GM23338 (cell line): Measurements from ENCODE around the gene AP1B1. TPM values are rescaled to one million over a fixed set of nuclear protein-coding genes. Genes with fewer than 3 reads are reported as not detected.
"Not testable (repeated sequence)": the region's sequence is repeated elsewhere in the genome, so short reads cannot be mapped to it uniquely, and the experiment has no call there.

Experiments used
- ATAC-seq: fragments of 200-7000 bp; cut with Tn5 transposase; 3 replicates; pipeline ENCODE4 v1.9.1; 2020
- DNase-seq: peaks from one replicate; pipeline ENCODE4 v3.0.0-alpha.2; 2015; ENCODE audit warnings: low spot score
- H2AFZ ChIP-seq: fragments of 200-600 bp; sonication (generic); 2 replicates; pipeline ENCODE4 v1.8.0; 2016; ENCODE audit warnings: antibody characterized with exemption, mild to moderate bottlenecking, moderate library complexity
- H3F3A ChIP-seq: fragments of 200-600 bp; sonication (generic); replicated peaks from 2 replicates; pipeline ENCODE4 v1.8.0; 2017; ENCODE audit warnings: antibody characterized with exemption, mixed run types, low read depth
- H3K27ac ChIP-seq: fragments of 200-600 bp; sonication (generic); 2 replicates; pipeline ENCODE4 v1.6.1; 2016; ENCODE audit warnings: low read depth
- H3K27me3 ChIP-seq: fragments of 200-600 bp; sonication (generic); 2 replicates; pipeline ENCODE4 v1.8.0; 2016; ENCODE audit warnings: mild to moderate bottlenecking, mixed run types, moderate library complexity; ENCODE audit not compliant: insufficient read depth
- H3K36me3 ChIP-seq: fragments of 200-600 bp; sonication (generic); 2 replicates; pipeline ENCODE4 v1.8.0; 2016; ENCODE audit warnings: mild to moderate bottlenecking; ENCODE audit not compliant: insufficient read depth
- H3K4me1 ChIP-seq: fragments of 200-600 bp; sonication (generic); 2 replicates; pipeline ENCODE4 v1.8.0; 2016; ENCODE audit warnings: mild to moderate bottlenecking, moderate library complexity; ENCODE audit not compliant: insufficient read depth
- H3K4me2 ChIP-seq: fragments of 200-600 bp; sonication (generic); 2 replicates; pipeline ENCODE4 v1.7.1; 2017; ENCODE audit warnings: mixed run types
- H3K4me3 ChIP-seq: fragments of 200-600 bp; sonication (generic); 2 replicates; pipeline ENCODE4 v1.6.1; 2016; ENCODE audit warnings: mixed run types
- H3K79me2 ChIP-seq: fragments of 200-600 bp; sonication (generic); replicated peaks from 2 replicates; pipeline ENCODE4 v1.8.0; 2017; ENCODE audit warnings: mild to moderate bottlenecking; ENCODE audit not compliant: insufficient read depth
- H3K9me2 ChIP-seq: fragments of 200-600 bp; sonication (generic); 2 replicates; pipeline ENCODE4 v1.8.0; 2017; ENCODE audit not compliant: insufficient read depth
- H4K20me1 ChIP-seq: fragments of 200-600 bp; sonication (generic); replicated peaks from 2 replicates; pipeline ENCODE4 v1.8.0; 2017; ENCODE audit warnings: mild to moderate bottlenecking; ENCODE audit not compliant: insufficient read depth
- H3K27ac Mint-ChIP-seq: 2 replicates; pipeline ENCODE4 v1.8.0; 2020; ENCODE audit warnings: inconsistent platforms, mild to moderate bottlenecking, moderate library complexity, mixed read lengths
- H3K27me3 Mint-ChIP-seq: 3 replicates; pipeline ENCODE4 v1.8.0; 2022; ENCODE audit warnings: low read depth, mild to moderate bottlenecking, moderate library complexity, mixed read lengths, inconsistent platforms; ENCODE audit not compliant: insufficient read depth, poor library complexity
- H3K36me3 Mint-ChIP-seq: 3 replicates; pipeline ENCODE4 v1.8.0; 2021; ENCODE audit warnings: low read depth, mild to moderate bottlenecking, inconsistent platforms, moderate library complexity, mixed read lengths
- H3K4me1 Mint-ChIP-seq: 3 replicates; pipeline ENCODE4 v1.8.0; 2020; ENCODE audit warnings: mild to moderate bottlenecking, inconsistent platforms, mixed read lengths
- H3K4me3 Mint-ChIP-seq: 3 replicates; pipeline ENCODE4 v1.8.0; 2021; ENCODE audit warnings: moderate library complexity, mild to moderate bottlenecking, inconsistent platforms, mixed read lengths
- H3K9me3 Mint-ChIP-seq: 3 replicates; pipeline ENCODE4 v1.8.0; 2020; ENCODE audit warnings: moderate library complexity, mild to moderate bottlenecking, inconsistent platforms, mixed read lengths
- CREB1 ChIP-seq: fragments of 250-450 bp; sonication (Bioruptor Pico); IDR thresholded peaks from 2 replicates; pipeline ENCODE4 v1.5.0; 2020; ENCODE audit warnings: low read depth, mild to moderate bottlenecking, moderate library complexity
- EZH2phosphoT487 ChIP-seq: fragments of 200-600 bp; sonication (generic); IDR thresholded peaks from one replicate; pipeline ENCODE4 v1.8.1; 2018; ENCODE audit warnings: antibody characterized with exemption; ENCODE audit not compliant: unreplicated experiment
- JUNB ChIP-seq: IDR thresholded peaks from one replicate; pipeline ENCODE4 v1.6.1; 2016; ENCODE audit warnings: antibody characterized with exemption; ENCODE audit not compliant: unreplicated experiment
- NANOG ChIP-seq: IDR thresholded peaks from 2 replicates; pipeline ENCODE4 v1.6.1; 2016; ENCODE audit warnings: antibody characterized with exemption, borderline replicate concordance
- POLR2AphosphoS5 ChIP-seq: IDR thresholded peaks from 2 replicates; pipeline ENCODE4 v1.6.1; 2016; ENCODE audit warnings: antibody characterized with exemption, low read depth
- STAT1 ChIP-seq: IDR thresholded peaks from one replicate; pipeline ENCODE4 v1.6.1; 2016; ENCODE audit warnings: antibody characterized with exemption; ENCODE audit not compliant: unreplicated experiment
- ZNF114 ChIP-seq: fragments of 250-450 bp; sonication (Bioruptor Pico); IDR thresholded peaks from 2 replicates; pipeline ENCODE4 v1.5.0; 2020; ENCODE audit warnings: mild to moderate bottlenecking, moderate library complexity
- ZNF331 ChIP-seq: fragments of 250-450 bp; sonication (Bioruptor Pico); IDR thresholded peaks from 2 replicates; pipeline ENCODE4 v1.5.0; 2020; ENCODE audit warnings: low read depth, mild to moderate bottlenecking, moderate library complexity
- polyA plus RNA-seq: library from polyadenylated mRNA; unstranded; fragments of >200 nt; fragmentation: Nextera tagmentation; extraction: Ambion mirVana; gene quantifications from 2 replicates; pipeline ENCODE4 v1.2.1, GENCODE V29; 2016
- total RNA-seq: library from RNA; depleted of rRNA; stranded (reverse); fragments of >200 nt; shearing (Covaris generic); gene quantifications from 2 replicates; pipeline ENCODE4 v1.2.3, GENCODE V29; 2014
- TF ChIP-seq, protein P1 (sequence below): IDR thresholded peaks from one replicate; pipeline ENCODE4 v1.6.1; 2018; ENCODE audit warnings: antibody characterized with exemption; ENCODE audit not compliant: unreplicated experiment
- TF ChIP-seq, protein P2 (sequence below): IDR thresholded peaks from 2 replicates; pipeline ENCODE4 v1.6.1; 2016; ENCODE audit warnings: antibody characterized with exemption
- TF ChIP-seq, protein P3 (sequence below): fragments of 250-450 bp; sonication (Bioruptor Pico); IDR thresholded peaks from 2 replicates; pipeline ENCODE4 v1.5.0; 2020; ENCODE audit warnings: mild to moderate bottlenecking, moderate library complexity

The AP1B1 gene
- total and polyA plus RNA-seq, 2 experiments from 2014 or later: 19.5 to 74.4 TPM

DNA sequence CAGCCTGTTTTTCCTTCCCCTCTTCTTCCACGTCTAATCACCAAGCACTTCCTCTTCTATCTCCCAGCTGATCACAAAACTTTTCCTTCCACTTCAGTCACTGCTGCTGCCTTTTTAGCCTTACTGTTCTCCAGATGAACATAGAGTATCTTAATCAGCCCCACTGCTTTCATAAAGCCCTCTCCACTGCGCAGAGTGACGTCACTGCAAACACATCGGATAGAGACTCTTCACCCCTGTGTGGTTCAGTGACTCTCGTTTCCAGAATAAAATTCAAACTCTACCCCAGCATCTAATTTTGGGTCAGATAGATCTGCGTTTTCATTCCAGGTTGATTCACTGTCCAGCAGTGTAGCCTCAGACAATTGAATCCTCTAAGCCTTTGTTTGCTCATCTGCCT lies 13.2 kb upstream of the AP1B1 start:
- not testable (repeated sequence) for H3K4me2 ChIP-seq, H3K9me3 Mint-ChIP-seq, H3K4me1 Mint-ChIP-seq, DNase-seq, H3K27ac ChIP-seq, H3K27me3 Mint-ChIP-seq, H3K4me3 ChIP-seq, H3K36me3 ChIP-seq, H3K27ac Mint-ChIP-seq, H3K79me2 ChIP-seq, H3K4me3 Mint-ChIP-seq, H4K20me1 ChIP-seq, ATAC-seq, H3K36me3 Mint-ChIP-seq, H2AFZ ChIP-seq, H3K4me1 ChIP-seq, H3K27me3 ChIP-seq, H3K9me2 ChIP-seq, H3F3A ChIP-seq

DNA sequence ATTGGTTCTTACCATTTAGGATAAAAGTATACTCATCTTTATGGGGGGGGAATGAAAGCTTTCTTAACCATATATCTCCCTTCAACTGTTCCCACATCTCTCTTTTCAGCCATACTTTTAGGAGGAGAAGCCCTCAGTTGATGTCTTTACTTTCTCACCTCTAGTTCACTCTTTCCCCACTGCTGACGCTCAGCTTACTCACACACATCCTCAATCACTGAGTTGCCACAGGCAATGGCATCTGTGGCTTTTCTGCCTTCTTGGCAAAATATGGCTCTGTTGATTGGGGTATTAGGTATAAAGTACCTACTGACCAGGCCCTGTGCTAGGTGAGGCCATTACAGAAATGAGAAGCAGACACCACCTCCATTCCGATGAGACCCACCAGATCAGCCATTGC lies 12.2 kb upstream of the AP1B1 start:
- no peaks in the 10 kb centered on the region for H3K36me3 Mint-ChIP-seq
- no peak for TF ChIP-seq POLR2AphosphoS5
- TF ChIP-seq STAT1: no peak
- no peak for TF ChIP-seq EZH2phosphoT487
- no peak for TF ChIP-seq JUNB
- no peak for TF ChIP-seq ZNF331 (CRISPR knock-in tag)
- no peak for TF ChIP-seq ZNF114 (CRISPR knock-in tag)
- TF ChIP-seq, protein P1, sequence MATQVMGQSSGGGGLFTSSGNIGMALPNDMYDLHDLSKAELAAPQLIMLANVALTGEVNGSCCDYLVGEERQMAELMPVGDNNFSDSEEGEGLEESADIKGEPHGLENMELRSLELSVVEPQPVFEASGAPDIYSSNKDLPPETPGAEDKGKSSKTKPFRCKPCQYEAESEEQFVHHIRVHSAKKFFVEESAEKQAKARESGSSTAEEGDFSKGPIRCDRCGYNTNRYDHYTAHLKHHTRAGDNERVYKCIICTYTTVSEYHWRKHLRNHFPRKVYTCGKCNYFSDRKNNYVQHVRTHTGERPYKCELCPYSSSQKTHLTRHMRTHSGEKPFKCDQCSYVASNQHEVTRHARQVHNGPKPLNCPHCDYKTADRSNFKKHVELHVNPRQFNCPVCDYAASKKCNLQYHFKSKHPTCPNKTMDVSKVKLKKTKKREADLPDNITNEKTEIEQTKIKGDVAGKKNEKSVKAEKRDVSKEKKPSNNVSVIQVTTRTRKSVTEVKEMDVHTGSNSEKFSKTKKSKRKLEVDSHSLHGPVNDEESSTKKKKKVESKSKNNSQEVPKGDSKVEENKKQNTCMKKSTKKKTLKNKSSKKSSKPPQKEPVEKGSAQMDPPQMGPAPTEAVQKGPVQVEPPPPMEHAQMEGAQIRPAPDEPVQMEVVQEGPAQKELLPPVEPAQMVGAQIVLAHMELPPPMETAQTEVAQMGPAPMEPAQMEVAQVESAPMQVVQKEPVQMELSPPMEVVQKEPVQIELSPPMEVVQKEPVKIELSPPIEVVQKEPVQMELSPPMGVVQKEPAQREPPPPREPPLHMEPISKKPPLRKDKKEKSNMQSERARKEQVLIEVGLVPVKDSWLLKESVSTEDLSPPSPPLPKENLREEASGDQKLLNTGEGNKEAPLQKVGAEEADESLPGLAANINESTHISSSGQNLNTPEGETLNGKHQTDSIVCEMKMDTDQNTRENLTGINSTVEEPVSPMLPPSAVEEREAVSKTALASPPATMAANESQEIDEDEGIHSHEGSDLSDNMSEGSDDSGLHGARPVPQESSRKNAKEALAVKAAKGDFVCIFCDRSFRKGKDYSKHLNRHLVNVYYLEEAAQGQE: no peak
- TF ChIP-seq, protein P2, sequence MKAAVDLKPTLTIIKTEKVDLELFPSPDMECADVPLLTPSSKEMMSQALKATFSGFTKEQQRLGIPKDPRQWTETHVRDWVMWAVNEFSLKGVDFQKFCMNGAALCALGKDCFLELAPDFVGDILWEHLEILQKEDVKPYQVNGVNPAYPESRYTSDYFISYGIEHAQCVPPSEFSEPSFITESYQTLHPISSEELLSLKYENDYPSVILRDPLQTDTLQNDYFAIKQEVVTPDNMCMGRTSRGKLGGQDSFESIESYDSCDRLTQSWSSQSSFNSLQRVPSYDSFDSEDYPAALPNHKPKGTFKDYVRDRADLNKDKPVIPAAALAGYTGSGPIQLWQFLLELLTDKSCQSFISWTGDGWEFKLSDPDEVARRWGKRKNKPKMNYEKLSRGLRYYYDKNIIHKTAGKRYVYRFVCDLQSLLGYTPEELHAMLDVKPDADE: no peak
- TF ChIP-seq NANOG: no peak
- no peak for TF ChIP-seq CREB1 (CRISPR knock-in tag)
- TF ChIP-seq, protein P3, sequence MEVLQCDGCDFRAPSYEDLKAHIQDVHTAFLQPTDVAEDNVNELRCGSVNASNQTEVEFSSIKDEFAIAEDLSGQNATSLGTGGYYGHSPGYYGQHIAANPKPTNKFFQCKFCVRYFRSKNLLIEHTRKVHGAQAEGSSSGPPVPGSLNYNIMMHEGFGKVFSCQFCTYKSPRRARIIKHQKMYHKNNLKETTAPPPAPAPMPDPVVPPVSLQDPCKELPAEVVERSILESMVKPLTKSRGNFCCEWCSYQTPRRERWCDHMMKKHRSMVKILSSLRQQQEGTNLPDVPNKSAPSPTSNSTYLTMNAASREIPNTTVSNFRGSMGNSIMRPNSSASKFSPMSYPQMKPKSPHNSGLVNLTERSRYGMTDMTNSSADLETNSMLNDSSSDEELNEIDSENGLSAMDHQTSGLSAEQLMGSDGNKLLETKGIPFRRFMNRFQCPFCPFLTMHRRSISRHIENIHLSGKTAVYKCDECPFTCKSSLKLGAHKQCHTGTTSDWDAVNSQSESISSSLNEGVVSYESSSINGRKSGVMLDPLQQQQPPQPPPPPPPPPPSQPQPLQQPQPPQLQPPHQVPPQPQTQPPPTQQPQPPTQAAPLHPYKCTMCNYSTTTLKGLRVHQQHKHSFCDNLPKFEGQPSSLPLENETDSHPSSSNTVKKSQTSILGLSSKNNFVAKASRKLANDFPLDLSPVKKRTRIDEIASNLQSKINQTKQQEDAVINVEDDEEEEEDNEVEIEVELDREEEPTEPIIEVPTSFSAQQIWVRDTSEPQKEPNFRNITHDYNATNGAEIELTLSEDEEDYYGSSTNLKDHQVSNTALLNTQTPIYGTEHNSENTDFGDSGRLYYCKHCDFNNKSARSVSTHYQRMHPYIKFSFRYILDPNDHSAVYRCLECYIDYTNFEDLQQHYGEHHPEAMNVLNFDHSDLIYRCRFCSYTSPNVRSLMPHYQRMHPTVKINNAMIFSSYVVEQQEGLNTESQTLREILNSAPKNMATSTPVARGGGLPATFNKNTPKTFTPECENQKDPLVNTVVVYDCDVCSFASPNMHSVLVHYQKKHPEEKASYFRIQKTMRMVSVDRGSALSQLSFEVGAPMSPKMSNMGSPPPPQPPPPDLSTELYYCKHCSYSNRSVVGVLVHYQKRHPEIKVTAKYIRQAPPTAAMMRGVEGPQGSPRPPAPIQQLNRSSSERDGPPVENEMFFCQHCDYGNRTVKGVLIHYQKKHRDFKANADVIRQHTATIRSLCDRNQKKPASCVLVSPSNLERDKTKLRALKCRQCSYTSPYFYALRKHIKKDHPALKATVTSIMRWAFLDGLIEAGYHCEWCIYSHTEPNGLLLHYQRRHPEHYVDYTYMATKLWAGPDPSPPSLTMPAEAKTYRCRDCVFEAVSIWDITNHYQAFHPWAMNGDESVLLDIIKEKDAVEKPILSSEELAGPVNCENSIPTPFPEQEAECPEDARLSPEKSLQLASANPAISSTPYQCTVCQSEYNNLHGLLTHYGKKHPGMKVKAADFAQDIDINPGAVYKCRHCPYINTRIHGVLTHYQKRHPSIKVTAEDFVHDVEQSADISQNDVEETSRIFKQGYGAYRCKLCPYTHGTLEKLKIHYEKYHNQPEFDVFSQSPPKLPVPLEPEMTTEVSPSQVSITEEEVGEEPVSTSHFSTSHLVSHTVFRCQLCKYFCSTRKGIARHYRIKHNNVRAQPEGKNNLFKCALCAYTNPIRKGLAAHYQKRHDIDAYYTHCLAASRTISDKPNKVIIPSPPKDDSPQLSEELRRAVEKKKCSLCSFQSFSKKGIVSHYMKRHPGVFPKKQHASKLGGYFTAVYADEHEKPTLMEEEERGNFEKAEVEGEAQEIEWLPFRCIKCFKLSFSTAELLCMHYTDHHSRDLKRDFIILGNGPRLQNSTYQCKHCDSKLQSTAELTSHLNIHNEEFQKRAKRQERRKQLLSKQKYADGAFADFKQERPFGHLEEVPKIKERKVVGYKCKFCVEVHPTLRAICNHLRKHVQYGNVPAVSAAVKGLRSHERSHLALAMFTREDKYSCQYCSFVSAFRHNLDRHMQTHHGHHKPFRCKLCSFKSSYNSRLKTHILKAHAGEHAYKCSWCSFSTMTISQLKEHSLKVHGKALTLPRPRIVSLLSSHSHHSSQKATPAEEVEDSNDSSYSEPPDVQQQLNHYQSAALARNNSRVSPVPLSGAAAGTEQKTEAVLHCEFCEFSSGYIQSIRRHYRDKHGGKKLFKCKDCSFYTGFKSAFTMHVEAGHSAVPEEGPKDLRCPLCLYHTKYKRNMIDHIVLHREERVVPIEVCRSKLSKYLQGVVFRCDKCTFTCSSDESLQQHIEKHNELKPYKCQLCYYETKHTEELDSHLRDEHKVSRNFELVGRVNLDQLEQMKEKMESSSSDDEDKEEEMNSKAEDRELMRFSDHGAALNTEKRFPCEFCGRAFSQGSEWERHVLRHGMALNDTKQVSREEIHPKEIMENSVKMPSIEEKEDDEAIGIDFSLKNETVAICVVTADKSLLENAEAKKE (CRISPR knock-in tag): no peak
- H3K27me3 ChIP-seq: no peaks in the 10 kb centered on the region
- no peaks in the 10 kb centered on the region for H3K36me3 ChIP-seq
- no peaks in the 10 kb centered on the region for H3K9me2 ChIP-seq
- ATAC-seq (no peak), DNase-seq (no peak)
- H3K9me3 Mint-ChIP-seq: no peaks in the 10 kb centered on the region
- H3K27ac Mint-ChIP-seq: no peak overlapping the region
- no peak overlapping the region for H3K4me2 ChIP-seq
- H3K27ac ChIP-seq: no peak overlapping the region
- H3K4me1 ChIP-seq: no peaks in the 10 kb centered on the region
- no peaks in the 10 kb centered on the region for H3K4me1 Mint-ChIP-seq
- H3K79me2 ChIP-seq: no peaks in the 10 kb centered on the region
- no peaks in the 10 kb centered on the region for H3F3A ChIP-seq
- peaks cover 4% of the 10 kb centered on the region for H3K27me3 Mint-ChIP-seq
- H4K20me1 ChIP-seq: no peaks in the 10 kb centered on the region
- no peak overlapping the region for H3K4me3 ChIP-seq
- no peak overlapping the region for H3K4me3 Mint-ChIP-seq
- H2AFZ ChIP-seq: no peak overlapping the region
